Nephron (organoid): ENCODE results near the gene NBR1.
"Not testable (repeated sequence)": the region's sequence is repeated elsewhere in the genome, so short reads cannot be mapped to it uniquely, and the experiment has no call there.

Experiments used
- H3K27ac Mint-ChIP-seq, 3 experiments: 2 replicates each; pipeline ENCODE4 v1.8.0; 2020; ENCODE audit warnings: mixed read lengths in 3 of 3, mild to moderate bottlenecking in 2 of 3, moderate library complexity in 1 of 3
- H3K27me3 Mint-ChIP-seq: 2 replicates; pipeline ENCODE4 v1.8.0; 2021; ENCODE audit warnings: low read depth, mild to moderate bottlenecking, moderate library complexity, mixed read lengths
- H3K36me3 Mint-ChIP-seq: 2 replicates; pipeline ENCODE4 v1.8.0; 2020; ENCODE audit warnings: low read depth, mixed read lengths
- H3K4me1 Mint-ChIP-seq: 2 replicates; pipeline ENCODE4 v1.8.0; 2020; ENCODE audit warnings: mixed read lengths
- H3K4me3 Mint-ChIP-seq, 3 experiments: 2 replicates each; pipeline ENCODE4 v1.8.0; 2020; ENCODE audit warnings: mild to moderate bottlenecking in 3 of 3, mixed read lengths in 3 of 3, moderate library complexity in 2 of 3
- H3K9me3 Mint-ChIP-seq: 2 replicates; pipeline ENCODE4 v1.8.0; 2020; ENCODE audit warnings: mixed read lengths
- TF ChIP-seq, protein P1 (sequence below), 3 experiments: fragments of 200-600 bp; sonication (generic); IDR thresholded peaks; one replicate each; pipeline ENCODE4 v1.5.0; 2021; ENCODE audit warnings: antibody characterized with exemption in 3 of 3; ENCODE audit not compliant: unreplicated experiment in 3 of 3

Gene NBR1

DNA sequence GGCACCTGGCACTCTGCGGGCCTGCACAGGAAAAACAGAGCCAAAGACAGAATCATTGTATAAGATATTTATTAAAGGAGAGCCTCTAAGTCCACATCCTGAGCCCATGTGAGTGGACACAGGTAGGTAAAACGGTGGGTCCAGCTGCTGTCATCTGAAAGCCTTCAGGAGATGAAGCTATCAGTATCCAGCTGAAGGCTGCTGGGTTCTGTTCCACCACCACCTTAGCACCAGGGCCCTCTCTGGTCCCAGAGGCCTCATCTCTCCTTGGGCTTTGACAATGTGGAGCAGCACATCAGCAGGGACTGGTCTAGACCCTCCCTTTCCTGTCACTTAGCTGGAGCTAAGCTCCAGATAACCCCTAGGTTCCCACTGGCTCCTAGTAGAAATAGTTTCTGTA is 48.0 kb downstream of the NBR1 start:
- no peak overlapping the region for H3K4me3 Mint-ChIP-seq
- H3K9me3 Mint-ChIP-seq = no peaks in the 10 kb centered on the region
- no peaks in the 10 kb centered on the region for H3K27me3 Mint-ChIP-seq
- TF ChIP-seq, protein P1, sequence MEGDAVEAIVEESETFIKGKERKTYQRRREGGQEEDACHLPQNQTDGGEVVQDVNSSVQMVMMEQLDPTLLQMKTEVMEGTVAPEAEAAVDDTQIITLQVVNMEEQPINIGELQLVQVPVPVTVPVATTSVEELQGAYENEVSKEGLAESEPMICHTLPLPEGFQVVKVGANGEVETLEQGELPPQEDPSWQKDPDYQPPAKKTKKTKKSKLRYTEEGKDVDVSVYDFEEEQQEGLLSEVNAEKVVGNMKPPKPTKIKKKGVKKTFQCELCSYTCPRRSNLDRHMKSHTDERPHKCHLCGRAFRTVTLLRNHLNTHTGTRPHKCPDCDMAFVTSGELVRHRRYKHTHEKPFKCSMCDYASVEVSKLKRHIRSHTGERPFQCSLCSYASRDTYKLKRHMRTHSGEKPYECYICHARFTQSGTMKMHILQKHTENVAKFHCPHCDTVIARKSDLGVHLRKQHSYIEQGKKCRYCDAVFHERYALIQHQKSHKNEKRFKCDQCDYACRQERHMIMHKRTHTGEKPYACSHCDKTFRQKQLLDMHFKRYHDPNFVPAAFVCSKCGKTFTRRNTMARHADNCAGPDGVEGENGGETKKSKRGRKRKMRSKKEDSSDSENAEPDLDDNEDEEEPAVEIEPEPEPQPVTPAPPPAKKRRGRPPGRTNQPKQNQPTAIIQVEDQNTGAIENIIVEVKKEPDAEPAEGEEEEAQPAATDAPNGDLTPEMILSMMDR (IDR thresholded peaks at IDR 0.05; ENCODE audit: unreplicated experiment in 3 of 3) = no peak
- H3K27ac Mint-ChIP-seq = no peak overlapping the region
- peaks cover 8% of the 10 kb centered on the region for H3K36me3 Mint-ChIP-seq
- H3K4me1 Mint-ChIP-seq = no peaks in the 10 kb centered on the region

DNA sequence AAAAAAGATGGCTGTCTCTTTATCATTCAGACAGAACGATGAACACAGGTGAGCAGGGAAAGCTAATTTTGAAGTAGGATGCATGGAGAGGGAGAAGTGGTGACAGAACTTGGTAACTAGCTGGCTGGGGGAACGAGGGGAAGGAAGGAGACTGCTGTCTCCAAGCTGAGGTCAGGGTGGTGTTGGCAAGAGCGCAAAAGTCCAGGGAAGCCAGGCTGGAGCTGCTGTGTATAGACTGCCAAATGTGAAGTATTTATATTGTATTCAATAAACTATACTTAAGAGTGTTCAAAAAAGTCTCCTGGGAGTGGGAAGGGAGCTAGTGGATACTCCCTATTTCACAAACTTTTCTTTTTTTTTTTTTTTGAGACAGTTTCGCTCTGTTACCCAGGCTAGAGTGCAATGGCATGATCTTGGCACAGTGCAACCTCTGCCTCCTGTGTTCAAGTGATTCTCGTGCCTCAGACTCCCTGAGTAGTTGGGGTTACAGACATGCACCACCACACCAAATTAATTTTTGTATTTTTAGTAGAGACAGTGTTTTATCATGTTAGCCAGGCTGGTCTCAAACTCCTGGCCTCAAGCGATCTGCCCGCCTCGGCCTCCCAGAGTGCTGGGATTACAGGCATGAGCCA is 48.8 kb downstream of the NBR1 start:
- H3K36me3 Mint-ChIP-seq = peaks cover 8% of the 10 kb centered on the region
- no peaks in the 10 kb centered on the region for H3K27me3 Mint-ChIP-seq
- H3K4me3 Mint-ChIP-seq = no peak overlapping the region
- H3K4me1 Mint-ChIP-seq = no peaks in the 10 kb centered on the region
- TF ChIP-seq, protein P1 (IDR thresholded peaks at IDR 0.05; ENCODE audit: unreplicated experiment in 3 of 3) = no peak
- peak overlapping the region in 1 of 3 experiments; percentile 64 for H3K27ac Mint-ChIP-seq
- H3K9me3 Mint-ChIP-seq = no peaks in the 10 kb centered on the region

DNA sequence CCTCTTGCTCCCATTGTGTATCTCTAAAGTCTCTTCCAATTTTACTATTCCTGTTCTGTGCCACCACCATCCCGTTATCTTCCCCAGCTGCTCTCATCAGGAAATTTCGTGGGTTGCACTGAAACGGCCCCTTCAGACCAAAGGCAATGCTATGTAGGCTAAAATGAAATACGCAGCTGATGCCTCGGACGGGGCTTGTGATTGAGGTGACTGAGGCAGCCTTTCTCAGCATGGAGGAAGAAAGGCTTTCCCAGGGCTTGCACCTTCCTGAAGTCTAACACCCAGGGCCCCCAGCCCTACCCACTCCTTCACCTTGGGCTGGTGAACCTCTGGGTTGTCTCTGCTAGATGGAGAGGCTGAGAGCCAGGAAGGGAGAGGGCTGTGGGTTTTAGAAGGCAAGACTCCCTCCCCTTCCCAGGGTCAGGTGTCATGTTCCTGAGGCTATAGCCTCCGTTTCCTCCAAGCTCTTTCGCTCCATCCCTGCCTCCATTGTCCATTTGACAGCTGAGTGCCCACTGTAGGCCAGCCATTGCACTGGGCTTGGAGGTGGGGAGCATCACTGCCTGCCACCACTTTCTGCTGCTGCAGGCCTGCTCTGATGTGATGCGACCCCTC is 49.6 kb downstream of the NBR1 start:
- H3K4me1 Mint-ChIP-seq = no peaks in the 10 kb centered on the region
- H3K36me3 Mint-ChIP-seq = peaks cover 4% of the 10 kb centered on the region

DNA sequence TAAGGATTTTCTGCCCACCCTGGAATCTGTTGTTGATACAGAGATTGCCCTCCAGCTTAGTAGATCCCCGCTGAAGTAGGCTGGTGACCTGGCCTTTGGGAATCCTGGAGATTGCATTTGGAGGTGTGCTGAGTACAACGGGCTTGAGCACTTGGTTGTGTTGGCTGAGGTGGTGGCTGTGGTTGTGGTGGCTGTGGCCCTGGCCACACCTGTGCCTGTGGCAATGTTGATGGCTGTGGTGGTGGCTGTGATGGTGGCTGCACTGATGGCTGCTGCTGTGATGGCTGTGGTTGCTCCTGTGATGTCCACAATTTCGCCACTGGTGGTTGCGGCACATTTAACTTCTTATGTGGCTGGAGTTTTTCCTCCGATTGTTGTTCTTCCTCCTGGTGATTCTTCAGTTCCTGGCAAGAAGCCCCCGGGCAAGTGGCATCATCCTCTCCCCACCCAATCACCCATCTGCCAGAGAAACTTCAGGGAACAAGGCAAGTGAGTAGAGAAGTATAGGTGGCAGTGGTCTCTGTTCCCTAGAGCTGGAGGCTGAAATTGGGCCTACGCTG is 53.2 kb downstream of the NBR1 start:
- Mint-ChIP-seq H3K4me1 (no peaks in the 10 kb centered on the region), H3K36me3 (no peaks in the 10 kb centered on the region), H3K27ac (no peak overlapping the region), H3K9me3 (no peaks in the 10 kb centered on the region), H3K4me3 (no peak overlapping the region), H3K27me3 (no peaks in the 10 kb centered on the region)
- TF ChIP-seq, protein P1 (IDR thresholded peaks at IDR 0.05; ENCODE audit: unreplicated experiment in 3 of 3) = no peak

More for the DNA sequence above, 49.6 kb downstream of the NBR1 start:
- peak overlapping the region in 1 of 3 experiments; percentile 64 for H3K27ac Mint-ChIP-seq
- H3K4me3 Mint-ChIP-seq = no peak overlapping the region
- H3K27me3 Mint-ChIP-seq = no peaks in the 10 kb centered on the region
- TF ChIP-seq, protein P1 (IDR thresholded peaks at IDR 0.05; ENCODE audit: unreplicated experiment in 3 of 3) = no peak
- H3K9me3 Mint-ChIP-seq = no peaks in the 10 kb centered on the region

DNA sequence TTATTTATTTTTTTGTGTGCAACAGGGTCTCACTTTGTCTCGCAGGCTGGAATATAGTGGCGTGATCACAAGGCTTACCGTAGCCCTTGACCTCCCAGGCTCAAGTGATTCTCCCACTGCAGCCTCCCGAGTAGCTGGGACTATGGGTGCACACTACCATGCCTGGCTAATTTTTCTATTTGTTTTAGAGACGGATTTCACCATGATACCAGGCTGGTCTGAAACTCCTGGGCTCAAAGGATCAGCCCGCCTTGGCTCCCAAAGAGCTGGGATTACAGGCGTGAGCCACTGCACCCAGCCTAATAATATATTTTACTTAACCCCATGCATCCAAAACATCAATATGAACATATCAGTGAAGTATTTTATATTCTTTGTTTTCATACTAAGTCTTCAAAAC is 55.4 kb downstream of the NBR1 start:
- H3K4me3 Mint-ChIP-seq = no peak overlapping the region
- TF ChIP-seq, protein P1 (IDR thresholded peaks at IDR 0.05; ENCODE audit: unreplicated experiment in 3 of 3) = no peak
- no peaks in the 10 kb centered on the region for H3K27me3 Mint-ChIP-seq
- H3K36me3 Mint-ChIP-seq = no peaks in the 10 kb centered on the region
- H3K27ac Mint-ChIP-seq = no peak overlapping the region
- H3K9me3 Mint-ChIP-seq = no peaks in the 10 kb centered on the region
- H3K4me1 Mint-ChIP-seq = no peaks in the 10 kb centered on the region

DNA sequence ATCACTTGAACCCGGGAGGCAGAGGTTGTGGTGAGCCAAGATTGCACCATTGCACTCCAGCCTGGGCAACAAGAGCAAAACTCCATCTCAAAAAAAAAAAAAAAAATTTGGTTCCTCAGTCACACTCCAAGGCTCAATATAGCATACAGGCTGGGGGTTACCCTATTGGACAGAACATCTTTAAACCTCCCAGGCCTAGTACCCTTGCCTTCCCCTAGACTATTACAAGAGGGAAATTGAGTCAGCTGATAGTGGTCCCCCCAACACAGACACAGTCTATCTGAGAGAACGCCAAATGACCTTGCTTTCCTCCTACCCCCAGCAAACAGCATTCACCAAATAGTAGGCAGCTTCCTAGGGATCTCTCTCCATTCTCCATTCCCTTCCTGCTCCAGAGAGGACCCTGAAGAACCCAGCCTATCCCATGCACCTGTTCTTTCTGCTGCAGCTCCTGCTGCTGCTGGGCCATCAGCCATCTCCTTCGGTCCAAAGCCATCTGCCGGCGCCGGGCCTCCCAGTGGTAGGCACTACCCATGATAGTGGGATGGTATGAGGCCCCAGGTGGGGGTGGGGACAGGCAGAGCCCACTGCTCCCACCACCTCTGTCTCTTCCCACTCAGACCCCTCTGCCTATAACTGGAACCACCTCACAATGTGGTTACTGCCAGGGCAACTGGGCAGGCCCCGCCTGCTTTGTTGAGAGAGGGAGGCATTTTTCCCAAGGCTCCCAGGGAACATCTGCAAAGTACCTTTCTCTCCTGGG is 57.2 kb downstream of the NBR1 start, which contains the start of gene CCDC200:
CCDC200 (minus strand) TSS at position 604 of the 763 bp plus-strand sequence; CDS start at position 535, 69 bp downstream.
- H3K4me3 Mint-ChIP-seq, H3K27ac Mint-ChIP-seq, H3K36me3 Mint-ChIP-seq, H3K27me3 Mint-ChIP-seq, H3K4me1 Mint-ChIP-seq, H3K9me3 Mint-ChIP-seq: not testable (repeated sequence)

DNA sequence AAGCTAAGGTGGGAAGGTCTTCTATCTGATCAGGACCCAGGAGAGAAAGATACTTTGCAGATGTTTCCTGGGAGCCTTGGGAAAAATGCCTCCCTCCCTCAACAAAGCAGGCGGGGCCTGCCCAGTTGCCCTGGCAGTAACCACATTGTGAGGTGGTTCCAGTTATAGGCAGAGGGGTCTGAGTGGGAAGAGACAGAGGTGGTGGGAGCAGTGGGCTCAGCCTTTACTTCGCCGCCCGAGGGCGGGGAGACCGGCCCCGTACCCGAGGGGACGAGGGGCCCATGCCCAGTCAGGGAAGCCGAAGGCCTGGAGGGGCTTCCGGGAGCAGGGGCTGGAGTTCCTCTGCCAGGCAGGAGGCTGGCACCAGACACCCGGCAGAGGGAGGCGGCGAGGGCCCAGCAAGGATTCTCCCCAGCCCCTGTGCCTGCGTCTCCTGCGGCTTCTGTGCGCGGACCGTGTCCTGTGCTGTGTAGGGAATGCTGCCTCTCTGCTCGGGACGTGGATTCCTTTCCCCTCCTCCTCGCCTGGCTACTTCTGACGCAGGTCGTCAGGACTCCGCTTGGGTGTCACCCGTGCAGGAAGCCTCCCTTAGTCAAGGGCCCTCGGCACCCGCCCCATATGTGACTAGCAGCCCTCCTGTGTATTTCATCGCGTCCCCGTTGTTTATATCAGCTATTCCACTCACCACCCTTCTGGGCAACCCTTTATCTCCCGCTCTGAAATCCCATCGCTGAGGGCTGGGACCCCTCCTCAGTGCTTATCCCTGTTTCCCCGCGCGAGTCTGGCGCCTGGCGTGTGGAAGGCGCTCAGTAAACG is 60.4 kb downstream of the NBR1 start:
- not testable (repeated sequence) for H3K36me3 Mint-ChIP-seq, H3K9me3 Mint-ChIP-seq, H3K27me3 Mint-ChIP-seq, H3K4me1 Mint-ChIP-seq
- peak overlapping the region in 1 of 3 experiments; percentile 76 for H3K27ac Mint-ChIP-seq
- H3K4me3 Mint-ChIP-seq = peak overlapping the region in 1 of 3 experiments; percentile 62

DNA sequence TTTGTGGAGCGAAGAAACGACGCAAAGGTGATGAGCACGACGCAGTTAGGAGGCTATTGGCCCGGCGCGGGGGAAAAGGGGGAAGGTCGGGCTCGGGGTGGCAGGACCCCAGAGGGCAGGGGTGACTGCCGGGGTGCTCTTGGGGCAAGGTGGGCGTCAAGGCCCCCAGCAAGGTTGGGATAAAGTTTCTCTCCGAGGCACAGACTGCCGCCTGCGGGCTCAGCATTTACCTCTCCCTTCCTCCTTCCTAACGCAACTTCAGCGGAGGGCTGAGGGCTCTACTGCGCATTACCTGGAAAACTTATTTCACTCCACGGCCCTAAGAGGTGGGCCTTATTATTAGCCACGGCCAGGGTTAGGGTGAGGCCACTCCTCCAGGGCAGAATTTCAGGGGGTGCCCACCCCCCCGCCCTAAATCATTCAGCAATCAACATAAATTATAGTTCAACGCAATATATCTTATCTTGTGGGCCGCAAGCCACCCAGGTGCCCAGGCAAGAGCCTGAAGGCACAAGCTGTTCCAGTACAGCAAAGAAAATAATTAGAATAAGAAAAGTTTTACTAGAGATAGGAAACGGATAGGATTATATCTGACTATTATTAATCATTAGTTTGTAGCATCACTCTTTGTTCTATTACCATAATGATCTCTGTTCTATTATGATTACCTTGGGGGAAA is 61.1 kb downstream of the NBR1 start:
- not testable (repeated sequence) for H3K9me3 Mint-ChIP-seq, H3K27me3 Mint-ChIP-seq

More for the DNA sequence above, 61.1 kb downstream of the NBR1 start:
- not testable (repeated sequence) for H3K4me1 Mint-ChIP-seq, H3K36me3 Mint-ChIP-seq
- Mint-ChIP-seq H3K4me3 (peak overlapping the region; percentile 15 to 72 (median 69)), H3K27ac (peak overlapping the region; percentile 10 to 76 (median 45))
